HFF-Myc (cell line): Measurements from ENCODE around the gene CCS.
A peak's percentile ranks its signal among the peaks of the same experiment; 100 is the strongest.

Experiments used
- DNase-seq: peaks from one replicate; pipeline ENCODE4 v3.0.0-alpha.2; 2011; ENCODE audit warnings: low read depth; ENCODE audit errors: extremely low read depth
- H3K4me3 ChIP-seq: replicated peaks from 2 replicates; pipeline ENCODE4 v1.5.1; 2011; ENCODE audit warnings: low read depth, mild to moderate bottlenecking, control low read depth, low read length
- CTCF ChIP-seq: IDR thresholded peaks from 2 replicates; pipeline ENCODE4 v1.5.1; 2012; ENCODE audit warnings: mild to moderate bottlenecking, low read depth, low read length, control low read depth; ENCODE audit errors: missing control alignments

The CCS gene

GRCh38 chr11:66568124-66568916, 24.7 kb upstream of the CCS start, which contains the start of gene CTSF:
CTSF (minus strand) TSS chr11:66568606; CDS start chr11:66568486, 120 bp downstream.
- peak within 1 kb of the TSS; percentile 37 for H3K4me3 ChIP-seq
- TF ChIP-seq CTCF, result no peak
- peak; percentile 40 for DNase-seq

GRCh38 chr11:66569076-66569475, 23.9 kb upstream of the CCS start:
- TF ChIP-seq CTCF, result no peak
- H3K4me3 ChIP-seq, result no peak overlapping the region
- DNase-seq, result no peak

- H3K4me3 ChIP-seq, result no peak overlapping the region
- TF ChIP-seq CTCF, result no peak
- no peak for DNase-seq
Observed at GRCh38 chr11:66570079-66570849, 22.7 kb upstream of the CCS start.

- H3K4me3 ChIP-seq, result no peak overlapping the region
- TF ChIP-seq CTCF, result no peak
- DNase-seq, result no peak
Observed at GRCh38 chr11:66570850-66571180, 22.2 kb upstream of the CCS start.

GRCh38 chr11:66579017-66579606, 13.9 kb upstream of the CCS start:
- TF ChIP-seq CTCF, result peak; percentile 86
- no peak for DNase-seq

GRCh38 chr11:66580803-66581202, 12.2 kb upstream of the CCS start:
- DNase-seq, result no peak
- TF ChIP-seq CTCF, result no peak
- H3K4me3 ChIP-seq, result no peak overlapping the region

More at GRCh38 chr11:66579017-66579606, 13.9 kb upstream of the CCS start:
- H3K4me3 ChIP-seq, result no peak overlapping the region
